Daoy (cell line): ENCODE data around the gene UBAC2. TPM values are rescaled to one million over a fixed set of nuclear protein-coding genes. Genes with fewer than 3 reads are reported as not detected.

Source experiments
- DNase-seq: peaks from one replicate; pipeline ENCODE4 v3.0.0-alpha.2; 2015; ENCODE audit warnings: low read depth
- total RNA-seq: library from RNA; depleted of rRNA; stranded (reverse); fragments of >200 nt; shearing (Covaris generic); gene quantifications from 2 replicates; pipeline ENCODE4 v1.2.3, GENCODE V29; 2014; rRNA removed

The UBAC2 gene
- total RNA-seq, result 20.9 and 24.2 TPM in 2 replicates

DNA sequence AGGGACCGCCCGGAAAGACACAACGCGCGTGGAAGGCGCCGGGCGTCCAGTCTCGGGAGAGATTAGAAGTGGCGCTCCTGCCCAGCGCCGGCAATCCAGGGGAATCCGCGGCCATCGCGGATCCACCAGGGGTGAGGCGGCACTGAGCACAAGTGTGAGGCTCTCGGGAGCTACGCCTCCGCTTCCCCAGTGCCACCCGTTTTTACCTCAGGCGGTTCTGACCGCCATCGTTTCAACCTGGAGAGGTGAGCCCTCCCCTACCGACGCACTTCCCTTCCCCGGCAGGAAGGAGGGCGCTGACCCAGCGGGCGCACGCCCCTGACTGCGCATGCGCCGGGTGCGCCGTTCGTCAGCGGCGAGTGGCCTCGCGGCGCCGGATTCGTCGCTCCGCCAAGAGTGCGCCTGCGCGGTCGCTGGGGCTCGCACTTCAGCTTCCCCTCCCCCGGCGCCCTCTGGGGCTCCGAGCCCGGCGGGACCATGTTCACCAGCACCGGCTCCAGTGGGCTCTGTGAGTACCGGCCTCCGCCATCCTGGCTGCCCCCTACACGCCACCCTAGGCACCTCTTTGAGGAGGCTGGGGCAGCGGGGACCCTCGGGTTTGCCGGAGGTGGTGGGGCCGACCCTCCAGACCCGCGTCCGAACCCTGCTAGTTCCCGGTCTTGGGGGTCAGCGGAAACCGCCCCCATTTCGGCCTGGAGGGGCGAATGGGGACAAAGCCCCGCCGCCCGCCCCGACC, at the start of gene UBAC2:
Gene UBAC2 (plus strand): TSS at position 423 of the 736 bp plus-strand sequence. CDS start 55 bp downstream, at position 478.
- DNase-seq, result peak; percentile 97

GRCh38 chr13:99151516-99151915, 49.1 kb upstream of the UBAC2 start:
- DNase-seq, result peak; percentile 54

DNA sequence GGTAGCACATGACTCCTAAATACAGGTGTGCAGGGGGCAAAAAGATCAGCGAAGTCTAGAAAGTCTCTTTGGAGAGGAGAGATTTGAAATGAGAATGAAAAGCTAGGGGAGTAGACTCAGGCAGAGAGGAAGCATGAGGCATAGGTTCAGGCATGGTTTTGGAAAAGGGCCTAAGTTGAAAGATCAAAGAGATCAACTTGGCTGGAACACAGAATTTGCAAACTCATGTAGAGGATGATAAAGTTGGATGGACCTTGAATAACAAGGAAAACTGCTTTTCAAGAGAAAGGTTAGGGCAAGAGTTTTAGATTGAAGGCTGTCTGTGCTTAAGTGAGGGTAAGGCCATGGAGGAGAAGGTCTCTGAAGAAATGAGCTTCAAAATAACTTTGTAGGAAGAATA, 47.4 kb upstream of the UBAC2 start:
- DNase-seq, result no peak

DNA sequence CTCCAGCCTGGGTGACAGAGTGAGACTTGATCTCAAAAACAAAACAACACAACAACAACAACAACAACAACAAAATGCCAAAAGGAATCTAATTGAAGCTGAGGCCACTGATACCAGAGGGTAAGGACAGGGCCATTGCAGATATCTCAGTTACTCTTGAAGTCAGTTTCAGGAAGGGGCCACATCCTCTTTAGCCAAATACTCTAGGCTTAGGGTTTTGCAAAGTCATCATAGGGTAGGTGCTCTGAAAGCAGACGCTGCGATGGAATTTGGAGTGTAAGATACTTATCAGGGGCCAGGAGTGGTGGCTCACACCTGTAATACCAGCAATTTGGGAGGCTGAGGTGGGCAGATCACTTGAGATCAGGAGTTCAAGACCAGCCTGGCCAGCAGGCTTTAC, 46.6 kb upstream of the UBAC2 start:
- DNase-seq, result no peak

DNA sequence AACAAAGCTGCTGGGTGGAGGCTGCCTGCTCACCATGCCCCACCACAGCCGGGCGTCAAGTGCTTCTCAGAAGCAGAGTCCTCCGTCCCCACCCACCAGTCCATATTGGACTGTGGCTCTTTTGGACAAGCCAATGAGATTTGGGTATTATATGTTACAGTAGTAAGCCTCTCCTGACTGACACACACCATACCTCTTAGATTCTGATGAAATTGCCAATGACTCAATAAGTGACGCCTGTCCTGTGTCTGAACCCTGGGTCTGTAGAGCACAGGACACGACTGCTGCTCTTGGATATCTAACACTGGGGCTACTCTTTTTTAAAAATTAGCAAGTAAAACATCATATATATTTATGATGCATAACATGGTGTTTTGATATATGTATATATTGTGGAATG, 44.8 kb upstream of the UBAC2 start:
- DNase-seq, result no peak

- DNase-seq, result no peak
Observed at GRCh38 chr13:99157046-99157445, 43.6 kb upstream of the UBAC2 start.

DNA sequence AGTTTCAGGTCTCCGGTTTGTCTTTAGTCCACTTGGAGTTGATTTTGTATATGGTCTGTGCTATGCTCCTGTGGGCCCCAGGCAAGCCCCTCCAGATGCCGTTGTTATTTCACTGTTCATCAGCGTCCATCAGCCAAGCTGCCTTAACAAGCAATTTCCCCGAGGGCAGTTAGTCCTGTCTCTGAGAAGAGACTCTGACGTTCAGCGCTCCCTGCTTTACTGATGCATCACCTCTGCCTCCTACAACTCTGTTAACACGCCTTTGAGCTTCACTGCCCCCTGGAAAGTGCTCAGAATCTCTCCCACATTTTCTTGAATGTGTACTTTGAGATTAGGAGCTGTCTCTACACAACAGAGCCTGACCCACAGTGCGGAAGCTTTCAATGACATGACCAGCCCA, 41.8 kb upstream of the UBAC2 start:
- no peak for DNase-seq

DNA sequence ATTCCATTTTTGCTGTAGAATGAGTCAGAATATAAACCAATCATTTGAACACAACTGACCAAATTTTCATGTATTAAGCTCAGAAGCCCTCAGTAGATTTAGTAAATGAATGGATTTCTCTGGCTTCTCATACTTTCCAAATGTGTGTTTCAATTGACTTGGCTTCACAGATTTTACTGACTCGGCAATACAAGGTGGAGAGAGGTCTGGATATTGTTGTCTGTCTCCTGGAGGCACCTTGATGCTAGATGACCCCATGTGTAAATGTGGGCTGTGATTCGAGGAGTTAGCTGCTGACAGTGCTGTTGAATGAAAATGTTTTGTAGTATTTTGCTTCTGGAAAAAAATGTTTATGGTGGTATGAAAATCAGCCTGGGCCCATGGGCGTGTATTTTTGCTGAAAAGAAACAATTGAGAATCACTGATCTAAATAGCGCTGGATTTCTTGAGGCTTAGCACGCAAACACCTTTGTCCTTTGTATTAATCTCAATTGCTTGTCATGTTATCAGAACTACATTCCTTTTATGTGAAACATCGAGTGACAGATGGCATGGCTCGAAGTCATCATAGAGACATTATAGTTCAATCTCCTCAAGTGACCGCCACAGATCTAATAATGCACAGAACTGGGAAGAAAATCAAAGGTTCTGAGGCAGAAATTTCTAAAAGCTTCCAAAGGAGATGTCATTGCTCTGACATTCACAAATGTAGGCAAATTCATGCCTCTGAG, 41.2 kb upstream of the UBAC2 start:
- DNase-seq, result no peak

GRCh38 chr13:99160415-99160814, 40.2 kb upstream of the UBAC2 start:
- no peak for DNase-seq

- DNase-seq, result no peak
Observed at GRCh38 chr13:99161512-99161911, 39.1 kb upstream of the UBAC2 start.

DNA sequence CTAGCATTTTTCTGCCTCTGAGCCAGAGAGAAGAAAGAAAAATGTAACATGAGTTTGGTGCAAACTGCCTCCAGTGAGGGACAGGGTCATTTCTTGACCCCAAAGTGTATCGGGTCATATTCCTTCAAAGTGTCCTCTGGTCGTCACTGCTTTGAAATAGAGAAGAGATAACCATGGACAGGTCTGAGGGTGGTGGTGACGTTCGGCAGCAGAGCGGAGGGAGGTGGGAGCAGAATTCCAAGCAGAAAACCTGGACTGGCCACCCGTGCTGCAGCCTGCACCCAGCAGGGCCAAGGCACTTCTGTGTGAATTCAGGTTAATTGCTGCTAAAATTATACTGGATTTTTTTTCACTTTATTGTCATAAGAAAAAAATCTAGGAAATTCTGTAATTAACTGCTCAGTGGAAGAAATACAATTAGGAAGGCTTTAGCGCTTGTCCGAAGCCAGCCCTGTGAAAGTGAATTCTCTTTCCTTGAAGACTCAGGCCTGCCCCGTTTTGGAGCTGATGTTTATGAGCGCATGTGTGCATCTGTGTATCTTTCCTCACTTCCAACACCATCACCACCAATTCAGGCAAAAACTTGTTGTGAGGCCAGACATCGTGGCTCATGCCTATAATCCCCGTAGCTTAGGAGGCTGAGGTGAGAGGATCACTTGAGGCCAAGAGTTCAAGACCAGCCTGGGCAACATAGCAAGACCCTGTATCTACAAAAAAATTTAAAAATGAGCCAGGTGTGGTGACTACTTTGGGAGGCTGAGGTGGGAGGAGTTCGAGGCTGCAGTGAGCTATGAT, 37.9 kb upstream of the UBAC2 start:
- DNase-seq, result no peak

GRCh38 chr13:99164226-99164625, 36.4 kb upstream of the UBAC2 start:
- no peak for DNase-seq

DNA sequence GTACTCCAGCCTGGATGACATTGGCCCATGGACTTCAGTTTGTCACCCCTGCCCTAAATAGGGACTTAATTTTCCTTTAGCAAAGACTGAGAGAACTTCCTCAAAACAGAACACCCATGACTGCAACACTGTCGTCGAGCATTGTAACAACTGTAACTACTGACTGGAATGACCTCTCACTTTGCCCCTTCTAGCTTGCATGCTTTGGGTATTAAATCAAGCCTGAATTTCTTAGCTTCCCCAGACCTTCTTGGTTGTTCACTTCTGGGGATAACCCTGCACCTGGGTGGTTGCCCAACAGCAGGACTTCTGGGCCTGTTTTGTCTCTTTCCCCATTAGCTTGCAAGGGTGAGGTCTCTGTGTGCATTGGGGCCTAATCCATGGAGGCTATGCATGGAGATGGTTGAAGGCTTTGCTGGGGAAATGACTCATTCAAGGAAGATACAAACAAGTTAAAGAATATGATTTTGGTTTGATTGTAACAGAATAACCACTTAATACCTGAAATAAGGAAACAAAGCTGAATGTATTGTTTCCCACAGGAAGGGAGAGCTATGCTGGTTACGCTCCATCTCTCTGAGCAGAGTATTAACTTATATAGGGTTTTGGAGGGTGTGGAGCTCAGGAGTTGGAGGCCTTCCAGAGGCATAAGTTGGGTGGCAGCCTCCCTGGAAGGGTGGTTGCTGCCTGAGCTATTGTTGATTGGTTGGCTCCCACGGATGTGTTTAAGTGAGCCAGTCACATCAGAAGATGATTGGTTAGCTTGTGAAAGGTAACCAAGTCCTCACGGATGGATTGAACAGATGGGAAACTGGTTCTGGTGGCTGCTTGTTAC, 34.7 kb upstream of the UBAC2 start:
- DNase-seq, result no peak

- no peak for DNase-seq
Observed at GRCh38 chr13:99172951-99173350, 27.7 kb upstream of the UBAC2 start.

GRCh38 chr13:99173606-99174005, 27.0 kb upstream of the UBAC2 start:
- no peak for DNase-seq

- DNase-seq, result no peak
Observed at GRCh38 chr13:99174533-99175100, 26.0 kb upstream of the UBAC2 start.

- DNase-seq, result peak; percentile 62
Observed at GRCh38 chr13:99176309-99177276, 24.1 kb upstream of the UBAC2 start.

DNA sequence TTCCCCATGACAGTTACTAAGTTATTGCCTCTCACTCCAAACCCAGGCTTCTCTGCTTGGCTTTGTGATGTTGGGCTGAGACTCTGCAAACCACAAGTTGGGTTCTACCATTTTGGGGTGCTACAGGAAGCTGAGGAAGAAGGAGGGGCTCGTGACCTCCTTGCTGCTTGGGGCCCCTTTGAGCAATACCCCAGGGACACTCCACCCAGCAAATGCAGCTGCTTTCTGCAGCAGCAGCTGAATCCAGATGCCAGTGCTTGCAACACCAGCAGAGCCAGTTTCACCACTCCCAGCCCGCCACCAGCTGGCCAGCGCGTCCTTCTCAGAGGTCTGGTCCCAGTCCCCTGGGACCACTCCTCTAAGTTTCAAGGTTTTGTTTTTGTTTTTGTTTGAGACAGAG, 22.0 kb upstream of the UBAC2 start:
- DNase-seq, result no peak

DNA sequence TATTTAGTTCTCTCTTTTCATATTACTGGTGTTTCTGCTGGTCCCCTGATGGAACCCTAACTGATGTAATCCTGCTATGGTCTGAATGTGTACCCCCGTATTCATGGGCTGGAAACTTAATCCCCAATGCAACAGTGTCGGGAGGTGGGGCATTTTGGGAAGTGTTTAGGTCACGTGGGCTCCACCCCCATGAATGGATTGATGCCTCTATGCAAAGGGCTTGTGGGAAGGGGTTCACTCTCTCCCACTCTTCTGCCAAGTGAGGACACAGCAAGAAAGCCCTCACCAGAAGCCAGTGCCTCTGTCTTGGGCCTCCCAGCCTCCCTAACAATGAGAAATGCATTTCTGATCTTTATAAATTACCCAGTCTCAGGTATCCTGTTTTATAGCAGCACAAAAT, 21.2 kb upstream of the UBAC2 start:
- DNase-seq, result no peak

- no peak for DNase-seq
Observed at GRCh38 chr13:99182439-99182838, 18.2 kb upstream of the UBAC2 start.
